Cardiac muscle cell (in vitro differentiated cells and primary cell): ENCODE measurements around the gene NFIA. TPM values are rescaled to one million over a fixed set of nuclear protein-coding genes. Genes with fewer than 3 reads are reported as not detected.

Experiments used
- DNase-seq, 2 donors: peaks; one replicate each; pipeline versions ENCODE4 v3.0.0 to v3.0.0-alpha.2; 2010 to 2017; ENCODE audit warnings: low read depth in 1 of 2, low spot score in 1 of 2
- H3K27ac ChIP-seq: fragments of 200-600 bp; sonication (generic); 2 replicates; pipeline ENCODE4 v1.5.1; 2016
- H3K27me3 ChIP-seq: fragments of 200-600 bp; sonication (generic); 2 replicates; pipeline ENCODE4 v1.6.0; 2016; ENCODE audit warnings: control low read depth
- H3K36me3 ChIP-seq: fragments of 200-600 bp; sonication (generic); 2 replicates; pipeline ENCODE4 v1.5.1; 2016; ENCODE audit warnings: control low read depth
- H3K4me1 ChIP-seq: fragments of 200-600 bp; sonication (generic); 2 replicates; pipeline ENCODE4 v1.8.1; 2017; ENCODE audit warnings: low read depth, mild to moderate bottlenecking, mixed run types
- H3K4me3 ChIP-seq: fragments of 200-600 bp; sonication (generic); 2 replicates; pipeline ENCODE4 v1.5.1; 2016; ENCODE audit warnings: mild to moderate bottlenecking
- H3K9me3 ChIP-seq: fragments of 200-600 bp; sonication (generic); 2 replicates; pipeline ENCODE4 v1.5.1; 2017; ENCODE audit warnings: low read depth, mild to moderate bottlenecking, control low read depth
- CTCF ChIP-seq: IDR thresholded peaks from 2 replicates; pipeline ENCODE4 v1.5.1; 2012; ENCODE audit warnings: low read depth, mild to moderate bottlenecking, low read length
- polyA plus RNA-seq: library from polyadenylated mRNA; unstranded; fragments of >200 nt; fragmentation: Nextera tagmentation; extraction: Ambion mirVana; gene quantifications from 2 replicates; pipeline ENCODE4 v1.2.1, GENCODE V29; 2016
- total RNA-seq: library from RNA; depleted of rRNA; stranded (reverse); fragments of >200 nt; gene quantifications from 2 replicates; pipeline ENCODE4 v1.2.3, GENCODE V29; 2016

NFIA gene
- total and polyA plus RNA-seq, 2 experiments from 2014 or later: 10.1 to 12.0 TPM

GRCh38 chr1:61300899-61301298, 218.5 kb downstream of the NFIA start:
- DNase-seq: no peak
- peaks cover 17% of the 10 kb centered on the region for H3K4me1 ChIP-seq
- no peaks in the 10 kb centered on the region for H3K27me3 ChIP-seq
- H3K27ac ChIP-seq: no peak overlapping the region
- H3K9me3 ChIP-seq: no peaks in the 10 kb centered on the region
- no peak for TF ChIP-seq CTCF
- H3K4me3 ChIP-seq: no peak overlapping the region
- H3K36me3 ChIP-seq: no peaks in the 10 kb centered on the region

GRCh38 chr1:61301824-61302657, 219.7 kb downstream of the NFIA start:
- H3K27ac ChIP-seq: peak overlapping the region; percentile 15

GRCh38 chr1:61307422-61308142, 225.2 kb downstream of the NFIA start:
- no peak overlapping the region for H3K4me3 ChIP-seq
- TF ChIP-seq CTCF: no peak
- DNase-seq: no peak
- H3K27ac ChIP-seq: no peak overlapping the region
- no peaks in the 10 kb centered on the region for H3K36me3 ChIP-seq
- H3K9me3 ChIP-seq: no peaks in the 10 kb centered on the region
- no peaks in the 10 kb centered on the region for H3K4me1 ChIP-seq
- H3K27me3 ChIP-seq: no peaks in the 10 kb centered on the region

More at GRCh38 chr1:61301824-61302657, 219.7 kb downstream of the NFIA start:
- no peak for TF ChIP-seq CTCF
- Histone ChIP-seq H3K9me3 (no peaks in the 10 kb centered on the region), H3K4me3 (no peak overlapping the region), H3K36me3 (no peaks in the 10 kb centered on the region), H3K4me1 (peaks cover 17% of the 10 kb centered on the region), H3K27me3 (no peaks in the 10 kb centered on the region)
- peak in 1 of 2 donors; percentile 78 for DNase-seq

- no peaks in the 10 kb centered on the region for H3K9me3 ChIP-seq
- no peak for TF ChIP-seq CTCF
- H3K27me3 ChIP-seq: no peaks in the 10 kb centered on the region
- no peak for DNase-seq
- H3K4me1 ChIP-seq: no peaks in the 10 kb centered on the region
- no peak overlapping the region for H3K4me3 ChIP-seq
- no peak overlapping the region for H3K27ac ChIP-seq
- no peaks in the 10 kb centered on the region for H3K36me3 ChIP-seq
These were observed 227.7 kb downstream of the NFIA start for GRCh38 chr1:61310057-61310456.

- Histone ChIP-seq H3K4me3 (no peak overlapping the region), H3K27me3 (no peaks in the 10 kb centered on the region), H3K4me1 (no peaks in the 10 kb centered on the region), H3K9me3 (no peaks in the 10 kb centered on the region), H3K36me3 (no peaks in the 10 kb centered on the region), H3K27ac (no peak overlapping the region)
- DNase-seq: no peak
- no peak for TF ChIP-seq CTCF
These were observed 228.2 kb downstream of the NFIA start for GRCh38 chr1:61310538-61310937.
